Middle frontal gyrus (tissue), 1 donor: ENCODE measurements around the gene TFDP1.
"Not testable (repeated sequence)": the region's sequence is repeated elsewhere in the genome, so short reads cannot be mapped to it uniquely, and the experiment has no call there.

Experiments
- DNase-seq: peaks from one replicate; pipeline ENCODE4 v3.0.0-alpha.2; 2015; ENCODE audit warnings: low spot score; ENCODE audit errors: extremely low spot score

The TFDP1 gene

GRCh38 chr13:113566227-113566561, 18.4 kb upstream of the TFDP1 start:
- DNase-seq = no peak

GRCh38 chr13:113567681-113568080, 16.9 kb upstream of the TFDP1 start:
- no peak for DNase-seq

- no peak for DNase-seq
These were observed 11.5 kb upstream of the TFDP1 start for GRCh38 chr13:113573065-113573464.

- DNase-seq = no peak
These were observed 8.0 kb upstream of the TFDP1 start for GRCh38 chr13:113576597-113576996.

GRCh38 chr13:113577881-113578435, 6.6 kb upstream of the TFDP1 start:
- DNase-seq = no peak

- DNase-seq = no peak
These were observed 4.9 kb upstream of the TFDP1 start for GRCh38 chr13:113579686-113580085.

GRCh38 chr13:113581871-113582270, 2.7 kb upstream of the TFDP1 start:
- DNase-seq = no peak

GRCh38 chr13:113582841-113583631, 1.5 kb upstream of the TFDP1 start:
- no peak for DNase-seq

GRCh38 chr13:113584870-113585671, 518 bp downstream of the TFDP1 start:
- no peak for DNase-seq

GRCh38 chr13:113585896-113586295, 1.3 kb downstream of the TFDP1 start:
- DNase-seq = no peak

GRCh38 chr13:113586661-113587479, 2.3 kb downstream of the TFDP1 start:
- no peak for DNase-seq

- DNase-seq = no peak
These were observed 4.0 kb downstream of the TFDP1 start for GRCh38 chr13:113588394-113589111.

GRCh38 chr13:113589251-113589960, 4.9 kb downstream of the TFDP1 start:
- DNase-seq = no peak

GRCh38 chr13:113589961-113590339, 5.4 kb downstream of the TFDP1 start:
- no peak for DNase-seq

- no peak for DNase-seq
These were observed 7.2 kb downstream of the TFDP1 start for GRCh38 chr13:113591750-113592149.

- DNase-seq = no peak
These were observed 8.0 kb downstream of the TFDP1 start for GRCh38 chr13:113592571-113592970.

GRCh38 chr13:113594066-113594821, 9.7 kb downstream of the TFDP1 start:
- not testable (repeated sequence) for DNase-seq

GRCh38 chr13:113595131-113595530, 10.6 kb downstream of the TFDP1 start:
- DNase-seq = no peak
